ENCODE data around the gene METTL1.
A peak's percentile ranks its signal among the peaks of the same experiment; 100 is the strongest.

DNA sequence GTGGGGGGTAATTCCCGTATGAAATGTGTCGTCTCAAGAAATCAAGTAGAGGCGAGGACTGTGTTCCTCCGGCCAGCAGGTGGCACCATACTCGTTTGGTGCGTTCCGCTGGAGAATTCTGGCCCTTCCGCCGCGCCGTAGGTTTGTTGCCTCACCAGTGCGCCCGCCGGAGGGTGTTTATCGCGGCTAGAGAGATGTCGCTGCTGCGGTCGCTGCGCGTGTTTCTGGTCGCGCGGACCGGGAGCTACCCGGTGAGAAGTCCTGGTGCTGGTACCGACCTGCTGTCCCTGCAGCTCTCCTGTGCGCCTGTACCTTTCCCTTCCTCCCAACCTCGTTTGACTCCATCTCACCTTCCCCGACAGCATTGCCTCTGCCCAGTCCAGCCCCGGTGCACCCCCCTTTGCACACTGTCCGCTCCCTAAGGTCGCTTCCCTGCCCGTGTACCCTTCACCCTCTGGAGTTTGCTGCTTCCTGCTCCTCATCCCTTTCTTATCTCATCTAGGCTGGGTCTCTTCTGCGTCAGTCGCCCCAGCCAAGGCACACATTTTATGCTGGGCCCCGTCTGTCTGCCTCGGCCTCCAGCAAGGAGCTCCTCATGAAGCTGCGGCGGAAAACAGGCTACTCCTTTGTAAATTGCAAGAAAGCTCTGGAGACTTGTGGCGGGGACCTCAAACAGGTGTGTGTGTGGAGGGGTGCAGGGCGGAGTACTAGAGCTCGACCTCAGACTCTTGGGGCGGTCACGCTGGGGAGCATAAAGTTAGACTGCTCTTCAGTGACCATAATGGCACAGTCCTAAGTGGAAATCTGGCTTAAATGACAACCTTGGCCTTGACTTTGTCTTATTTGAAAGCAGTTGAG lies 10.9 kb upstream of the METTL1 start, which contains the start of gene TSFM:
- TF ChIP-seq POLR2A (IDR thresholded peaks at IDR 0.05; ENCODE audit: low read depth, low read length) (peak; percentile 90), TAF1 (IDR thresholded peaks at IDR 0.05; ENCODE audit: low read depth, low read length) (peak; percentile 72), POU2F2 (IDR thresholded peaks at IDR 0.05; ENCODE audit: low read depth, low read length) (peak; percentile 85), POLR2AphosphoS5 (IDR thresholded peaks at IDR 0.05; ENCODE audit: low read depth, low read length) (peak; percentile 93)
